SU-DHL-6 (cell line): Measurements from ENCODE around the gene TMEM108.

Experiments used
- H2AFZ ChIP-seq: fragments of 200-600 bp; sonication (generic); 2 replicates; pipeline ENCODE4 v1.6.1; 2014; ENCODE audit warnings: low read depth, mild to moderate bottlenecking, moderate library complexity, mixed read lengths, antibody characterized with exemption, low read length; ENCODE audit not compliant: severe bottlenecking
- H3F3A ChIP-seq: fragments of 200-600 bp; shearing (Covaris generic); 2 replicates; pipeline ENCODE4 v1.6.0; 2016; ENCODE audit warnings: antibody characterized with exemption, mild to moderate bottlenecking; ENCODE audit not compliant: insufficient read depth
- H3K27ac ChIP-seq: fragments of 200-600 bp; sonication (generic); 2 replicates; pipeline ENCODE4 v1.5.1; 2016; ENCODE audit warnings: low read depth, mild to moderate bottlenecking, low read length, moderate library complexity, mixed read lengths
- H3K27me3 ChIP-seq: fragments of 200-600 bp; sonication (generic), shearing (Covaris generic); 2 replicates; pipeline ENCODE4 v1.6.0; 2014; ENCODE audit warnings: mild to moderate bottlenecking, low read length
- H3K36me3 ChIP-seq: fragments of 200-600 bp; sonication (generic); 2 replicates; pipeline ENCODE4 v1.6.1; 2014; ENCODE audit warnings: mild to moderate bottlenecking, low read length, mixed read lengths
- H3K4me2 ChIP-seq: fragments of 300-600, 200-600 bp; shearing (Covaris generic), sonication (generic); 2 replicates; pipeline ENCODE4 v1.6.0; 2014; ENCODE audit warnings: low read length, low read depth, mild to moderate bottlenecking; ENCODE audit not compliant: poor library complexity, severe bottlenecking
- H3K4me3 ChIP-seq: fragments of 200-600 bp; sonication (generic); 2 replicates; pipeline ENCODE4 v1.5.1; 2014; ENCODE audit warnings: antibody characterized with exemption, low read length, mild to moderate bottlenecking, mixed read lengths; ENCODE audit not compliant: insufficient read depth, poor library complexity, severe bottlenecking
- H3K79me2 ChIP-seq: fragments of 200-600 bp; sonication (generic); 2 replicates; pipeline ENCODE4 v1.6.1; 2014; ENCODE audit warnings: mild to moderate bottlenecking, low read length, moderate library complexity; ENCODE audit not compliant: insufficient read depth
- H3K9ac ChIP-seq: fragments of 200-600 bp; sonication (generic); 2 replicates; pipeline ENCODE4 v1.7.0; 2014; ENCODE audit warnings: mild to moderate bottlenecking, low read length
- H3K9me2 ChIP-seq: fragments of 200-600 bp; sonication (generic); replicated peaks from 2 replicates; pipeline ENCODE4 v1.6.1; 2014; ENCODE audit warnings: low read length; ENCODE audit not compliant: insufficient read depth
- H3K9me3 ChIP-seq: fragments of 200-600 bp; sonication (generic); 2 replicates; pipeline ENCODE4 v1.6.1; 2014; ENCODE audit warnings: low read length, mixed read lengths; ENCODE audit not compliant: insufficient read depth
- H4K20me1 ChIP-seq: fragments of 200-600 bp; sonication (generic); 2 replicates; pipeline ENCODE4 v1.6.1; 2014; ENCODE audit warnings: low read depth, mild to moderate bottlenecking, antibody characterized with exemption, low read length, moderate library complexity, mixed read lengths
- CTCF ChIP-seq: fragments of 200-600 bp; sonication (generic); IDR thresholded peaks from one replicate; pipeline ENCODE4 v1.5.1; 2017; ENCODE audit warnings: antibody characterized with exemption, mild to moderate bottlenecking, low read length, moderate library complexity; ENCODE audit not compliant: insufficient read depth, poor library complexity, severe bottlenecking
- EZH2phosphoT487 ChIP-seq: fragments of 200-600 bp; sonication (generic), shearing (Covaris generic); conservative IDR thresholded peaks from 2 replicates; pipeline ENCODE4 v1.6.1; 2018; ENCODE audit warnings: mild to moderate bottlenecking, antibody characterized with exemption, low read length, moderate library complexity, mixed read lengths

The TMEM108 gene

DNA sequence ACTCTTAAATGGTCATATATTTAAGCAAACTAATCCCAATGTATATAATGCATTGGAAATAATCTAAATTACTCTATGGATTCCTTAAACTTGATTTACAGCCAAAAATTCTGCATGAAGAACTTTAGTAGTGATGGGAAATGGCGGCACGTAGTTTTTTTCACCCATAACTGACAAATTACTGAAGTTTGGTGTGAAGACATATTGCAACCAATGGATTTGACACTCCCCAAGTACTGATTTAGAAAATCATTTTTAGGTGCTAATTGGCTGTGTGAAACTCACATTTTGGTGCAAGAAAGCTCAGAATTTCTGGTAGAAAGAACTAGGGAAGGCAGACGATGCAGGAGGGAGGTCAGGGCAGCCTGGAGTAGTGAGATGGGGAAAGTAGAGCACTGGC is 19.3 kb upstream of the TMEM108 start:
- Histone ChIP-seq H3K4me3 (no peak overlapping the region), H3F3A (no peaks in the 10 kb centered on the region), H3K27ac (no peak overlapping the region), H4K20me1 (no peaks in the 10 kb centered on the region), H3K4me2 (no peak overlapping the region), H3K27me3 (no peaks in the 10 kb centered on the region), H3K9ac (no peak overlapping the region), H3K36me3 (no peaks in the 10 kb centered on the region), H3K79me2 (no peaks in the 10 kb centered on the region), H3K9me3 (no peaks in the 10 kb centered on the region), H2AFZ (no peak overlapping the region), H3K9me2 (no peaks in the 10 kb centered on the region)
- TF ChIP-seq EZH2phosphoT487, result no peak
- TF ChIP-seq CTCF, result no peak

DNA sequence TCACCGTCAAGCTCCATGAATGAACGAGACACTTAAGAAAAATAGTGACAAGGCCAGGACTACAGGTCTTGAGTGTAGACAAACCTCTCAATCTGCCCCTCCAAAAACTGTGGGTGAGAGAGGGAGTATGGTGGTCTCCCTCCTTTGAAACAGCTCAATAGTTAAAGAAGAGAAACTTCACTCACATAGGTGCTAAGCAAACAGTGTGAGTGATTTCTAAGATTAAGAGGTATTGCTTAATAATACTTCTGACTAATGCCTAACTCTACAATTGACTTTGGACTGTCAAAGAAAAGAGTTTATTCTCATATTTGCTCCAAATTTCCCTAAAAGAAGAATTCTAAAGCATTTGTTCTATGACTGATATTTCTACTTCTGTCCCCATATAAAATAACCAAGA is 17.0 kb upstream of the TMEM108 start:
- no peak overlapping the region for H3K27ac ChIP-seq
- H3K4me2 ChIP-seq, result no peak overlapping the region
- no peaks in the 10 kb centered on the region for H3F3A ChIP-seq
- no peaks in the 10 kb centered on the region for H3K36me3 ChIP-seq
- no peaks in the 10 kb centered on the region for H3K27me3 ChIP-seq
- H3K4me3 ChIP-seq, result no peak overlapping the region
- TF ChIP-seq CTCF (no peak), EZH2phosphoT487 (no peak)
- no peaks in the 10 kb centered on the region for H3K9me2 ChIP-seq
- no peak overlapping the region for H3K9ac ChIP-seq
- H4K20me1 ChIP-seq, result no peaks in the 10 kb centered on the region
- no peak overlapping the region for H2AFZ ChIP-seq
- H3K79me2 ChIP-seq, result no peaks in the 10 kb centered on the region
- H3K9me3 ChIP-seq, result no peaks in the 10 kb centered on the region

GRCh38 chr3:133023362-133023761 is 14.8 kb upstream of the TMEM108 start:
- no peak for TF ChIP-seq EZH2phosphoT487
- TF ChIP-seq CTCF, result no peak
- no peak overlapping the region for H2AFZ ChIP-seq
- no peak overlapping the region for H3K9ac ChIP-seq
- H3K4me3 ChIP-seq, result no peak overlapping the region
- no peaks in the 10 kb centered on the region for H3K79me2 ChIP-seq
- no peaks in the 10 kb centered on the region for H3K9me3 ChIP-seq
- H3K9me2 ChIP-seq, result no peaks in the 10 kb centered on the region
- H3K27ac ChIP-seq, result no peak overlapping the region
- no peaks in the 10 kb centered on the region for H3K27me3 ChIP-seq
- H3K4me2 ChIP-seq, result no peak overlapping the region
- no peaks in the 10 kb centered on the region for H4K20me1 ChIP-seq
- no peaks in the 10 kb centered on the region for H3F3A ChIP-seq
- H3K36me3 ChIP-seq, result no peaks in the 10 kb centered on the region

DNA sequence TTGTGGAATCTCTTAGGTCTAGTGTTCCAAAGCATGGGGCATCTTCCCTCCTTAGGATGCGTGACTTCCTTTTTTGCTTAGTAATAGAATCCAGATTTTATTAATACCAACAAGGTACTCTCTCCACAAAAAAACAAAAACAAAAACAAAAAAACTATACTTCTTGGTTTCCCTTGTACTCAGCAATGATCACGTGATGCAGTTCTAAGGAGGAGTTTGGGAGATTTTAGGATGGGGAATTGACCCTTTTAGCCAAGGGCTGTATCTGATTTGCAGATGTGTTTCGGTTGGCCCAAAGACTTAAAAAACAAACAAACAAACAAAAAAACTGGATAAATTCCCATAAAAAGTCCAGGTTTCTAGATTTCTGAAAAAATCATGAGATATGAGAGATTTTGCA is 12.6 kb upstream of the TMEM108 start:
- Histone ChIP-seq H3K36me3 (no peaks in the 10 kb centered on the region), H3K9me3 (no peaks in the 10 kb centered on the region), H3F3A (no peaks in the 10 kb centered on the region), H3K27ac (no peak overlapping the region), H4K20me1 (no peaks in the 10 kb centered on the region), H3K9ac (no peak overlapping the region), H2AFZ (no peak overlapping the region), H3K27me3 (no peaks in the 10 kb centered on the region), H3K9me2 (no peaks in the 10 kb centered on the region), H3K4me2 (no peak overlapping the region), H3K4me3 (no peak overlapping the region), H3K79me2 (no peaks in the 10 kb centered on the region)
- TF ChIP-seq CTCF, result no peak
- TF ChIP-seq EZH2phosphoT487, result no peak
